Activated naive CD4-positive, alpha-beta T cell treated with anti-CD3 and anti-CD28 coated beads for 36 hours (primary cell): ENCODE measurements around the gene PEAR1. TPM values are rescaled to one million over a fixed set of nuclear protein-coding genes. Genes with fewer than 3 reads are reported as not detected.

Source experiments
- CTCF ChIA-PET: fragments of 350-600 bp; sonication (Branson Sonifier 250); formaldehyde crosslinking; loops from one replicate; lab custom pipeline; 2021; ENCODE audit warnings: antibody characterized with exemption; lab: Charles Lee
- DNase-seq: peaks from one replicate; pipeline ENCODE4 v3.0.0-alpha.2; 2020
- H3K27ac Mint-ChIP-seq: one replicate; pipeline ENCODE4 v1.8.0; 2021; ENCODE audit warnings: mild to moderate bottlenecking, mixed read lengths
- H3K27me3 Mint-ChIP-seq: one replicate; pipeline ENCODE4 v1.8.0; 2021; ENCODE audit warnings: low read depth, mixed read lengths
- H3K36me3 Mint-ChIP-seq: one replicate; pipeline ENCODE4 v1.8.0; 2021; ENCODE audit warnings: low read depth, mixed read lengths
- H3K4me1 Mint-ChIP-seq: one replicate; pipeline ENCODE4 v1.8.0; 2021; ENCODE audit warnings: low read depth, mixed read lengths
- H3K4me3 Mint-ChIP-seq: one replicate; pipeline ENCODE4 v1.8.0; 2021; ENCODE audit warnings: mild to moderate bottlenecking, moderate library complexity, mixed read lengths
- H3K9me3 Mint-ChIP-seq: one replicate; pipeline ENCODE4 v1.8.0; 2021; ENCODE audit warnings: mixed read lengths
- intact Hi-C: fragments of 100-400 bp; cut with micrococcal nuclease; formaldehyde crosslinking; loops from one replicate; pipeline ENCODE4 v1.15.1; 2023
- total RNA-seq, 2 experiments: library from RNA; stranded (reverse); gene quantifications; one replicate each; pipeline ENCODE4 v1.2.3, GENCODE V29; 2021

The PEAR1 gene
- total RNA-seq, 2 experiments from 2014 or later = not detected

DNA sequence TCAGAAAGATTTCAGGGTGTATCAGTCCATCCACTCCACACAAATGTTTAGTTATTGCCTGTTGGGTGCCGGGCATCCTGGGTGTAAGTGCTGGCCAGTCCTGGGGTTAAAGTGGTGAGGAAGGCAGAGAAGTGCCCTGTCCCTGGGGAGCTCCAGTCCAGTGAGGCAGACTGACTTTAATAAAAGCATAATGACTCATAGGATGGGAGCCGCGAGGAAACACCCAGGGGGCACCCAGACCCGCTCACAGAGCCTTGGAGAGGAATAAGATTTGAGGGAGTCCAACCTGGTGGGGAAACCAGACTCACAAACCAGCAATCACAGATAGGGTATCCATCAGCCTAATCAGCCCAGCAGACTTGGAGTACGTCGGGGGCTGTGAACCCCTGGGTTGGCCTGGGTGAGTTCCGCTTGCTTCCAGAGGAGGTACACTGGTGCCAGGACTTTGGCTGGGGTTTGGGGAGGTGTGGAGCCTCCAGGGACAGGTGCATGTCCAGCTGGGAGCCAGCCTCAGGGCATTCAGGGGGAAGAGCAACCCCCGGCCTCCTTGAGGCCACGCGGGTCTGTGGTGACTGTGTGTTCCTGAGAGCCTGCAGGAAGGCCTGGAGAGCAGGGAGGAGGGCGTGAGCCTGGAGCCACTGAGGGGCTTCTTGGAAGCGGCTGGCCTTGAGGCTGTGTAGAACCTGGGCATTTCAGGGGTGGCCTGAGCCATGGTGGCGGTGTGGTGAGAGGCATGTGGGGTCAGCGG is 3.7 kb downstream of the PEAR1 start:
- Mint-ChIP-seq H3K4me1 (peaks cover 16% of the 10 kb centered on the region), H3K9me3 (no peaks in the 10 kb centered on the region), H3K27ac (no peak overlapping the region), H3K27me3 (peaks cover 25% of the 10 kb centered on the region), H3K36me3 (no peaks in the 10 kb centered on the region), H3K4me3 (no peak overlapping the region)
- CTCF ChIA-PET = interaction anchor here (1.4 to 1.6 kb wide), 3 partner anchors 8 to 36 kb away, joined by 4 to 5 read pairs (median 5); partner anchors contain the start of gene NTRK1
- DNase-seq = no peak
- intact Hi-C loops = loop anchor here (10.0 kb wide), 1 partner anchor 178 kb away; no protein-coding TSS in a partner anchor

DNA sequence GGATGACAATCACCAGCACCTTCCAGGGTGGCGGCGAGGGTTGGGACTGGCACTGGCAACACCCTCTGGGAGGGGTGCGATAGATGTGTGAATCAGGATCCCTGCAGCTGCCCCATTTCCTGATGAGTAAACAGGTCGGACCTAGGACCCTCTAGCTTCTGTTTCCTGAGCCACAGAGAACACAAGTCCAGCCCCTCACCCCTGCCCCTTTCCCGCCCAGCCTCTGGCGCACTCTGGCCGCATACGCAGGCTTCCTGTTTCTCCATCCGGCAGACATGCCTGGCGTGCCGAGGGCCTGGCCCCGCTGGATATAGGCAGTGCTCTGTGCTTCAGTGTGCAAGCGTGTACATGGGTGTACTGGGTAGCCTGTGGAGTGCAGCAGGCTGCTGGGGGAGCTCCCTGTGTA is 4.6 kb downstream of the PEAR1 start:
- peak; percentile 24 for DNase-seq
- H3K27ac Mint-ChIP-seq = no peak overlapping the region
- H3K27me3 Mint-ChIP-seq = peaks cover 20% of the 10 kb centered on the region
- CTCF ChIA-PET = interaction anchor here (0.7 to 1.7 kb wide), 7 partner anchors 9 to 172 kb away, joined by 3 to 5 read pairs (median 4); partner anchors contain the start of gene NTRK1
- intact Hi-C loops = loop anchor here (10.0 kb wide), 1 partner anchor 177 kb away; no protein-coding TSS in a partner anchor
- H3K36me3 Mint-ChIP-seq = no peaks in the 10 kb centered on the region
- no peak overlapping the region for H3K4me3 Mint-ChIP-seq
- peaks cover 11% of the 10 kb centered on the region for H3K4me1 Mint-ChIP-seq
- no peaks in the 10 kb centered on the region for H3K9me3 Mint-ChIP-seq

DNA sequence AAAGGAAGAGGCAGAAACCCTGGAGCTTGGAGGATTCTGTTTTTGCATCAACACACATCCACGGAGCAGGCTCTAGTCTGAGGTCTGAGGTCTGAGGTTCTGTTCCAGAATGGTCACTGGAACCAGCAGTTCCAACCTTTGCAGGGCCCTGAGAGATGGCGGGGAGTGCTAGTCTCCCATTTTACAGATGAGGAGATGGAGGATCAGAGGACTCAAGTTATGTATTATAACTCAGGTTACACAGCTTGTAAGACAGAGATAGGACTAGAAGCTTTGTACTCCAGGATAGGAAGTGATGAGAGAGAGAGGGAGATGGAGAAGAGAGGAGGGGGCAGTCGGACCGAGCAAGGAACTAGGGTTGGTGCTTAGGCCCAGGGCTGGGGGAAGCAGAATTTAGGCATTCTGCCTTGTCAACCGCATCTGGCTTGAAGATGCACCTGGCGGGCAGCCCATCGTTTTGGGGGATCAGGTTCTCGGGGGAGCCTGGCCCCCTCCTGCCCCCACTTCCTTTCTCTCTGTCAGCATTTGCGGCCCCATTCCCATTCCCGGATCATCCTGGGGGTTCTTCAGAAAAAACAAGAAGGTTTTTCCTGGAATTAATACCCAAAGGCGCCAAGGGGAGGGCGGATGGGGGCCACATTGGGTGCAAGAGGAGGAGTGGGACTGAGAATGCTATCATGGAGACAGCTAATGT is 5.6 kb downstream of the PEAR1 start:
- H3K27ac Mint-ChIP-seq = no peak overlapping the region
- DNase-seq = no peak
- peaks cover 14% of the 10 kb centered on the region for H3K27me3 Mint-ChIP-seq
- H3K9me3 Mint-ChIP-seq = no peaks in the 10 kb centered on the region
- no peaks in the 10 kb centered on the region for H3K36me3 Mint-ChIP-seq
- no peak overlapping the region for H3K4me3 Mint-ChIP-seq
- H3K4me1 Mint-ChIP-seq = peaks cover 9% of the 10 kb centered on the region
- CTCF ChIA-PET = interaction anchor here (0.6 to 1.7 kb wide), 9 partner anchors 10 to 173 kb away, joined by 3 to 5 read pairs (median 4); partner anchors contain the start of gene NTRK1
- intact Hi-C loops = loop anchor here (10.0 kb wide), 1 partner anchor 176 kb away; no protein-coding TSS in a partner anchor

DNA sequence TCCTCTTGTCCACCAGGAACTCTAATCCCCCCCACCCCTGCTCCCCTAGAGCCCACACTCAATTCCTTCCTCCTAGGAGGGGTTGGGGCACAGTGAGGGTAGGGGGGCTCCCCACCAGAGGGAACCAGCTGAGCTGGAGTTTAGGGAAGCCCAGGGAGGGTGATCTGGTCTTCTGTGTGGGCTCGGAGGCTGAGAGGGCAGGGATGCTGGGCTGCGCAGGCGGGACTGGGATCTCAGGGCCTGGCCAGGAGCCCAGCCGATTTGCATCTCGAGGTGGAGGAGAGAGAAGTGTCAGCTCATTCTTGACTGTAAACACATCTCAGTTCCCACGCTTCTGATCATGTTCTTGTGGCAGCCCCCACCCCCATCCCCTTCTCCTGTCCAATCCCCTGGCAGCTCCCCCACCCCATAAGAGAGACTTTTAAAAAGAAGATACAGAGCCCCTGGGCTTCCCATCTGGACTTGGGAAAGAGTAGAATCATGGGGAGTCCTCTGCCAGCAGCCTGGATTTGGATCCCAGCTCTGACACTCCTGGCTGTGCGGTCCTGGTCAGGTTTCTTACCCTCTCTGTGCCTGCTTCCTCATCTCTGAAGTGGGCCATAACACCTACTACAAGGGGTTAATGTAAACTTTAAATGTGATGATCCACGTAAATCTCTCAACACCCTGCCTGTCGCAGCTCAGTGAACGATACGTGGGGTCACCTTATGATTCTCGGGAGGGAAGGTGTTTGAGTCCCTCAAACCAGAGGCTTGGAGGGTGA is 6.6 kb downstream of the PEAR1 start:
- peaks cover 8% of the 10 kb centered on the region for H3K27me3 Mint-ChIP-seq
- H3K4me1 Mint-ChIP-seq = peaks cover 9% of the 10 kb centered on the region
- CTCF ChIA-PET = interaction anchor here (0.6 to 1.9 kb wide), 3 partner anchors 11 to 16 kb away, joined by 3 to 9 read pairs (median 4); no protein-coding TSS in a partner anchor
- no peaks in the 10 kb centered on the region for H3K36me3 Mint-ChIP-seq
- no peak overlapping the region for H3K27ac Mint-ChIP-seq
- no peak for DNase-seq
- intact Hi-C loops = loop anchor here (10.0 kb wide), 1 partner anchor 175 kb away; no protein-coding TSS in a partner anchor
- H3K9me3 Mint-ChIP-seq = no peaks in the 10 kb centered on the region
- H3K4me3 Mint-ChIP-seq = no peak overlapping the region

DNA sequence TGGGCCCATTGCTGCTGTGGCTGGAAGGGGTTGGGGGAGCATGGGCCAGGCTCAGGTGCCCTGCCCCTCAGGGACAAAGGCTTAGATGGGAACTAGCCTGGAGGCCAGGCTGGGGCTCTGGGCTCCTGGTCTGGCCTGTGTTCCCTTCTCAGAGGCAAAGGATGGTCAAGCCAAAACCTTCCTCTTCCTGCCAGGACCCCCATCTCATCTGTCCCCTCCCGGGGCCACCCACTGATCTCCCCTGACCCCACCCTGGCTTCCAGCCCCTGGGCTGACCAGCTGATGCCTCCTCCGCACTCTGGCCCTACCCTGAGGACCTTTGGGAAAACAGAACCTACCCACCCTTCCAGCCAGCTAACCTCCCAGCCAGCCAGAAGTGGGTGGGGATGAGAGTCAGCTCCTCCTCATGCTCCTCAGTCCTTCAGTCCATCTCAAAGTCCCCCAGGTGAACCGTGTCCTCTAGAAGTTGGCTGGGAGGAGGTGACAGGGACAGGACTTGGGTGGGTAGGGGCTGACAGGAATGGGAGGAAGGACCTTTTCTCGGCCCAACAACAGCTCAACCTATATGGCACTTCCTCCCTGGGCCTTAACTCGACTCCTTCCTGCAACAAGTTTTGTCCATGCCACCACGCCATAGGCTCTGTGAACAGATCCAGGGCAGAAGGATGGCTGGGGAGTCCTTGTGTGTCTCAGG is 7.5 kb downstream of the PEAR1 start:
- Mint-ChIP-seq H3K36me3 (no peaks in the 10 kb centered on the region), H3K9me3 (no peaks in the 10 kb centered on the region), H3K4me3 (no peak overlapping the region), H3K27ac (no peak overlapping the region), H3K27me3 (peaks cover 5% of the 10 kb centered on the region), H3K4me1 (peaks cover 9% of the 10 kb centered on the region)
- no peak for DNase-seq
- CTCF ChIA-PET = interaction anchor here (1.2 to 1.9 kb wide), 2 partner anchors 10 to 104 kb away, joined by 3 to 9 read pairs; no protein-coding TSS in a partner anchor
- intact Hi-C loops = no loop called here

DNA sequence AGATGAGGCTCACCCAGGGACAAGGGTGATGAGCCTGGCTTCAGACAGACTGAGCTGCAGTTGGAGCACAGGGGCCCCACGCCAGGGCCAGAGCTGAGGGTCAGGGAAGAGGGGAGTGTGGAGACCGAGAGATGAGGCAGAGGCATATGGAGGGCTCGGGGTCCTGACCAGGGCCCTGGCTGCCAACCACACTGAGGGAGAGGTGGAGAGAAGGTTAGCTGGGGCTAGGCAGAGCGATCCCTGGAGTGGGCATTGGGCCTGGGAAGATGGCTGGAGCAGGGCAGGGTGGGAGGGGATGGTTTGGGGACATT is 8.0 kb downstream of the PEAR1 start:
- Mint-ChIP-seq H3K27ac (no peak overlapping the region), H3K4me3 (no peak overlapping the region), H3K9me3 (no peaks in the 10 kb centered on the region), H3K27me3 (peaks cover 5% of the 10 kb centered on the region), H3K4me1 (peaks cover 9% of the 10 kb centered on the region), H3K36me3 (no peaks in the 10 kb centered on the region)
- intact Hi-C loops = no loop called here
- DNase-seq = no peak
- CTCF ChIA-PET = interaction anchor here (1.2 to 1.9 kb wide), 2 partner anchors 10 to 105 kb away, joined by 3 to 9 read pairs; no protein-coding TSS in a partner anchor

DNA sequence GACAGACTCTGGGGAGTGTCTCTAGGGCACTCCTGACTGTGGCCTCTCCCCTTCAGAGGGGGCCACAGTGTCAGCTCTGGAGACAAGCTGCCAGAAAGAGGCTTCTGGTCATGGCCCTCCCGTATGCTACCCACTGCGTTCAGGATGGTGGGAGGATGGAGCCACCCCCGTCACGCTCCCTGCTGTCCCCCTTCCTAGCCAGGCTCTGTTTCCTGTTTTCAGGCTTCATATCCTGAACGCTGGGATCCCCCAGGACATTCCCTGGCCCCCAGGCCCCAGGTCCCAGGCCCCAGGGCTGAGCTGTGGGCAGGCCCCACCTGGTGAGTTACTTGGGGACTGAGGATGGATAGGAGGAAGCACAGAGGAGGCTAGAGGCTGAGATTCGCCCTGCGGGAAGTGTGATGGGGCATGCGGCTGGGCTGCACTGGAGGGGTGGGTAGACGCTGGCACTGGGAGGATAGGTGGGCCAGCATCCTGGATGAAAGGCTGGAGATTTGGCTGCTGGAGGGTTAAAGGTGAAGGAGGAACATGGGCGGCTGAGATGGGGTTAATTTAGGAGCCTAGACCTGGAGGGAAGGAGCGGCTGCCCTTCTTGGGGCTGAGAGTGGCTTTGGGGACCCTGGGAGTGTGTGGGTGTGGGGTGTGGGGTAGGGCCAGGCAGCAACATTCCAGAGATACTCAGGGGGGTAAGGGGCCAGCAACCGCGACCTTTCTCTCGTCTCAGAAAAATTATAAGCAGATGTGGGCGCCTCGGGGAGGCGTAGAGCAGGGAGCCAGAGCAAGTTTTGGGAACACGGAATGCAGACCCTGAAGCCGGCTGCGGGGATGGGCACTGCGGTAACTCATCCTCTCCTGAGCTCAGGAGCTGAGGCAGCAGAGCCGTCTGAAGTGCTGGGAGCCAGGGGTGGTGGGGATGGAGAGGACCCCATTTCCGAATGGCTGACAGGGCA is 8.7 kb downstream of the PEAR1 start:
- Mint-ChIP-seq H3K4me3 (no peak overlapping the region), H3K4me1 (peaks cover 9% of the 10 kb centered on the region), H3K36me3 (no peaks in the 10 kb centered on the region), H3K9me3 (no peaks in the 10 kb centered on the region), H3K27ac (no peak overlapping the region), H3K27me3 (peaks cover 5% of the 10 kb centered on the region)
- intact Hi-C loops = no loop called here
- CTCF ChIA-PET = interaction anchor here (1.2 to 1.9 kb wide), 3 partner anchors 9 to 105 kb away, joined by 3 to 9 read pairs (median 4); no protein-coding TSS in a partner anchor
- no peak for DNase-seq

DNA sequence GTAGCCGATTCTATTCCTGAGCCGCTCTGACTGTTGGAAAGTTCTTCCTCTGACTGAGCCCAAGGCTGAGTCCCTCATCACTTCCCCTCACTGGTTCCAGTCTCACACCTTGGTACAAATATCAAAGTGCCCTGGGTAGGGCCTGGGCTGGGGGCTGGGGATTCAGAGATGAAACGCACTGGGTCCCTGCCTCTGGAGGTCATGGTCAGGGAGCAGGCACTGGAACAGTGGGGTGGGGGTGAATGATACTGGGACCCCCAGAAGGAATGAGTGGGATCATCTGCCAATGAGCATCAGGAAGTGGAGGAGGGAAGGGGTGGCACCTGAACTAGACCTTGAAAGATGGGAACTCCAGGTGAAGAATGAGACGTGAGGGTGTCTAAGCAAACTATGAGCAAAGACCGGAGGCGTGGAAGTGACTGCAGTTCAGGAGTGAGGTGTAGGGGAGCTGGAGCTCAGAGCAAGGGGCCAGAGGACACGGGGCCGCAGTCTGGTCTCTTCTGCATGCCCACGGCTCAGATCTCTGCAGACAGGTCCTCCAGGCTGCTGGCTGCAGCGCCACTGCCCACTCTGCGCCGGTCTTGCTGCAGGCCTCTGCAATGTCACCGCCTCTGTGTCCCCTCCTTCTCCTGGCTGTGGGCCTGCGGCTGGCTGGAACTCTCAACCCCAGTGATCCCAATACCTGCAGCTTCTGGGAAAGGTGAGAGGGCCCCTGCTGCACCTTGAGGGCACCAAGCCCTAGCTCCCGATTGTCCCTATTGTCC is 10.0 kb downstream of the PEAR1 start:
- H3K9me3 Mint-ChIP-seq = no peaks in the 10 kb centered on the region
- CTCF ChIA-PET = interaction anchor here (1.3 kb wide), 1 partner anchor 8 kb away, joined by 4 read pairs; no protein-coding TSS in a partner anchor
- intact Hi-C loops = no loop called here

DNA sequence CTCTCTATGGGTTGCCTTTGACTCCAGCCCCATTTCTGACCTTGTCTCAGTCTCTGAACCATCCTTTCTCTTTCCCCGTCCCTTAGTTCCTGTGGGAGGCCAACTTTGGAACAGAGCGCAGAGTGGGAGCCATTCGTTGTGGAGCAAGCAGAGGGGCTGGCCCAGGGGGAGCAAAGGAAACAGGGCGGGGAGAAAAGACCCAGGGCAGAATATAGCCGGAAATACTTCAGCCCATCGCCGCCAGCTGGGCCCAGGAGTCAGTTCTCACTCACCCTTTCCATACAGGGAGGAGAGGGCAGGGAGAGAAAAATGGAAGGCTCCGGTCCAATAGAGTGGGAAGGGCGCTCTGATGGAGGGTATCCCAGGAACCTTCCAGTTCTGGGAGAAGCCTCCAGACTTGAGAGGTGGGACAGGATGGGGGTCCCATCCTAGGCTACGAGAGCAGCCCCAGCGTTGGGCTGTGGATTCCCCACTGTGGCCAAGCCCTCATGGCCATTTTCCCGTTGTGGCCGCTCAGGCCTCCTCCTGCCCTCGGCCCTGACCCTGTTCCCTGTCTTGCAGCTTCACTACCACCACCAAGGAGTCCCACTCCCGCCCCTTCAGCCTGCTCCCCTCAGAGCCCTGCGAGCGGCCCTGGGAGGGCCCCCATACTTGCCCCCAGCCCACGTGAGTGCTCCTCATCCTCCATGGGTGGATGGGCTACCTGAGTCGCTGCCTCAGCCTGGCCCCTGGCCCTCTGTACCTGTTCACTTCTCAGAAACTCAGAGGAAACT is 10.9 kb downstream of the PEAR1 start:
- Mint-ChIP-seq H3K9me3 (no peaks in the 10 kb centered on the region), H3K27me3 (no peaks in the 10 kb centered on the region), H3K4me1 (no peaks in the 10 kb centered on the region), H3K36me3 (no peaks in the 10 kb centered on the region), H3K27ac (no peak overlapping the region), H3K4me3 (no peak overlapping the region)
- CTCF ChIA-PET = no interaction called here
- DNase-seq = no peak
- intact Hi-C loops = no loop called here

More for the DNA sequence above, 10.0 kb downstream of the PEAR1 start:
- no peak for DNase-seq
- Mint-ChIP-seq H3K4me1 (peaks cover under 1% of the 10 kb centered on the region), H3K4me3 (no peak overlapping the region), H3K27me3 (peaks cover 2% of the 10 kb centered on the region), H3K36me3 (no peaks in the 10 kb centered on the region), H3K27ac (no peak overlapping the region)

DNA sequence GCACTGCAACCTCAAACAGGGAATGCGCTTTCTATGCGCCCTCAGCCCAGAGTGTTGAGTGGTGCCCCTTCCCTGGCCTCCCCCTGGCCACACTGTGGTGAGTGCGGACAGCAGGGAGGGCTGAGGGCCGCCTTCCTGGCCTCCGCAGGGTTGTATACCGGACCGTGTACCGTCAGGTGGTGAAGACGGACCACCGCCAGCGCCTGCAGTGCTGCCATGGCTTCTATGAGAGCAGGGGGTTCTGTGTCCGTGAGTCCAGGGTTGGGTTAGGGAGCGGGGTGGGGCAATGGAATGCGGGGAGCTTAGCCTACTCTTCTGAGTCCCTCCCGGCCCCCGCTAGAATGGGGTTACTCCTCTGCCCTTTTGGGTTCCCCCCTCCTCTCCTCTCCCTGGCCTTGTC is 11.7 kb downstream of the PEAR1 start:
- intact Hi-C loops = no loop called here
- Mint-ChIP-seq H3K9me3 (no peaks in the 10 kb centered on the region), H3K27ac (no peak overlapping the region), H3K27me3 (no peaks in the 10 kb centered on the region), H3K4me1 (no peaks in the 10 kb centered on the region), H3K4me3 (no peak overlapping the region), H3K36me3 (no peaks in the 10 kb centered on the region)
- DNase-seq = no peak
- CTCF ChIA-PET = no interaction called here
